Dermis lymphatic vessel endothelial cell (primary cell): Measurements from ENCODE around the gene AGAP9. TPM values are rescaled to one million over a fixed set of nuclear protein-coding genes. Genes with fewer than 3 reads are reported as not detected.

ENCODE experiments used
- total RNA-seq: library from RNA; depleted of rRNA; stranded (reverse); fragments of >200 nt; gene quantifications from 2 replicates; pipeline ENCODE4 v1.2.1, GENCODE V29; 2014

Gene AGAP9
- total RNA-seq: 1.2 and 1.5 TPM in 2 replicates

GRCh38 chr10:47523475-47523874, at the start of gene AGAP9:
AGAP9 (minus strand) TSS chr10:47523638; CDS start chr10:47523526, 112 bp downstream.

GRCh38 chr10:47491600-47491999, 31.8 kb downstream of the AGAP9 start, which contains the start of gene FAM25G:
FAM25G (minus strand) TSS chr10:47491700; CDS start chr10:47491674, 26 bp downstream.

GRCh38 chr10:47483923-47484322, 39.5 kb downstream of the AGAP9 start, which contains the start of gene ANXA8:
ANXA8 (minus strand) TSS chr10:47484115; CDS start chr10:47483933, 182 bp downstream.

Other genes with a start within 250 kb of the AGAP9 start
- under 0.01 and 0.33 TPM in 2 replicates for gene GDF10, start 223.4 kb downstream of the AGAP9 start, total RNA-seq
- gene GDF2, start 201.2 kb downstream of the AGAP9 start, total RNA-seq: not detected in 2 replicates
- not detected in 2 replicates for gene RBP3, start 175.3 kb downstream of the AGAP9 start, total RNA-seq
- gene ZNF488, start 139.3 kb downstream of the AGAP9 start, total RNA-seq: 0.09 TPM in 1 of 2 replicates, not detected in the other
- gene ANXA8, start 39.5 kb downstream of the AGAP9 start, total RNA-seq: not detected in 2 replicates
- gene FAM25G, start 31.9 kb downstream of the AGAP9 start, total RNA-seq: not detected in 2 replicates
- 1.2 and 3.0 TPM in 2 replicates for gene SYT15B, start 240.0 kb upstream of the AGAP9 start, total RNA-seq